GM19452 (cell line): ENCODE measurements around the gene PLEKHA7.

Experiments used
- ATAC-seq: cut with Tn5 transposase; IDR thresholded peaks from one replicate; pipeline ENCODE4 v1.9.1; 2021; ENCODE audit not compliant: unreplicated experiment

PLEKHA7 gene

DNA sequence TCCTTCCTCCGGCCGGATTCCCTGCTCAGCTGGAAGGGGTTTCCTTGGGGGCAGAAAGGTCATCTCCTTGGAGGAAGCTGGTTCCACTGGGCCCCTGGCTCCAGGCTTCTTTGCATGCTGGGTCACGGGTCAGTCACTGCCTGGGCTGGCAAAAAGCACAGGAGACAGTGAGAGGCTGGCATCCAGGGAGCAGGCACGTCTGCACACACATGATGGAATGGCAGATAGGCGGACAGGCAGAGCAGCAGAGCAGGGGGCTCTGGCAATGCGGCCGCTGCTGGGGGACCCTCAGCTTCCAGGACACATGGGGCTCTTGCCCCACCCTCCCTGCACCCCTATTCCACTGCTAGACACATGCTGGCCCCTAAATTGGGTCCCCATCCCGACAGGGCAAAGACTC is 235.3 kb downstream of the PLEKHA7 start:
- ATAC-seq = no peak

DNA sequence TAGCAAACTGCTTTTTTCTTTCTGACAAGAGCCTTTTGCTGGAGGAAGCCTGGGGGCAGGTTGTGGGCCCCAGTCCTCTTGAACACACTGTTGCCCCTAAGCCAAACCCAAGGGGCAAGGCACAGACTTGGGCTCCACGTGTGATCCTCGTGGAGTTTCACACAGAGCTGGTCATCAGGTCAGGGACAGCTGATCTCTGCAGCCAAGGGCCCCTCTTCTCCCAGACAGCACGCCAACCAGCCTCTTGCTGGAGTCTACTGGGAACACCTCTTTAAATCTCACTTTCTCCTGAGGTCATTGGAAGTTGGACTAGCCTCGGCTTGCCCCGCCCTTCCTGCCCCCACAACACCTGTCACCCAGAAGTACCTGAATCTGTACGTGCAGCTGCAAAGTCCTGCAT is 235.9 kb downstream of the PLEKHA7 start:
- no peak for ATAC-seq

DNA sequence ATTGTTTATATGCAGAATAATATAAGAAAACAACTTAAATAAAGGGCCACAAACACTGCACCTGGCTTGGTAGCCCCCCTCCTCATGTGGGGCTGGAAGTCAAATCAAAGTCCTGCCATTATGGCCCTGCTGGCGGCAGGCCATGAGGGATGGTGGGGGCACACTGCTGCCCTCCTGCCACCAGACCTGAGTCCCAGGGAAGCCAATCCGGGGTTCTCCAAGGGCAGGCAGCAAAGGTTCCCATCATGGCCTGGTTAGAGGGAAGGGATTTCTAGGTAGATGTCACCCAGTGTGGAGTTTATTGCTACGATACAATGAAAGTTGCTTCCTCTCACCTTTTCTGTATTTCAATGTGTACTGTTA is 236.6 kb downstream of the PLEKHA7 start:
- ATAC-seq = no peak

DNA sequence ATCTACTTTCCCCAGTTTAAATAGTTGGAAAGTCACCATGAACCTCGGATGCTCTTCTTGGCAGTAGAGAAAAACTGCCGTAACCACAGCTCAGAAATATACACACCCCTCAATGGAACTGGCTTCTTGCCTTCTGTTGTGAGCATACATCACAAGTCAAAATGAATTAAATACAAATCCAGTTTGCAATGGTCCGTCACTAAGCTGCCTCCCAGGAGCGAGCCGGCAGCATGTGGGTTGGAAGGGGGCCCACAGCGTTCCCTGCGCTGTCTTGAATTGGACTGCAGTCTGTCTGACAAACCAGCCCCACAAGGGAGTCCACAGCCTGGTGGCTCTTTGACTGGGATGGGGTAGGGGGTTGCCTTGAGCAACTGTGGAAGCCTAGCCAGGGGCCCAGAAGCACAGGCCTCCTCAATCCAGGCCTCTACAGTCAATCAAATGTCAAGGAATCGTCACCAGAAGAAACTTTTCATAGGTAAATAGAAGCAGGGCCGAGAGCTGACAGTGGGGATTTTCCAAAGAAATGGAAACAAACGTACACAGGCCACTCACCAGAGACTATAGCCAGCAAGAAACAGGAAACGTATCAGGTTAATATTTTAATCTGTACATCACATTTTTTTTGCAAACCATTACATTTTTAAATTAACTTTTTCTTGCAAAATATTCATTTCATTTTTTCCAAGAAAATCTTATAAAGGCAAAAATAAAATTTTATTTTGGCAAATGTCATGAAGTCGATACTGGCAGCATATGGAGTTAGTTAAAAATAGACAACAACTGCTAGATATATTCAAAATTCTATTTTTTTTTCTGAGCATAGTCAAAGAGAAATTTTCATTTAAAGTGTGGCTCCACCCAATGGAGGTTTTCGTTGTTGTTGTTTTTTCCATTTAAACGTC is 237.3 kb downstream of the PLEKHA7 start:
- no peak for ATAC-seq

DNA sequence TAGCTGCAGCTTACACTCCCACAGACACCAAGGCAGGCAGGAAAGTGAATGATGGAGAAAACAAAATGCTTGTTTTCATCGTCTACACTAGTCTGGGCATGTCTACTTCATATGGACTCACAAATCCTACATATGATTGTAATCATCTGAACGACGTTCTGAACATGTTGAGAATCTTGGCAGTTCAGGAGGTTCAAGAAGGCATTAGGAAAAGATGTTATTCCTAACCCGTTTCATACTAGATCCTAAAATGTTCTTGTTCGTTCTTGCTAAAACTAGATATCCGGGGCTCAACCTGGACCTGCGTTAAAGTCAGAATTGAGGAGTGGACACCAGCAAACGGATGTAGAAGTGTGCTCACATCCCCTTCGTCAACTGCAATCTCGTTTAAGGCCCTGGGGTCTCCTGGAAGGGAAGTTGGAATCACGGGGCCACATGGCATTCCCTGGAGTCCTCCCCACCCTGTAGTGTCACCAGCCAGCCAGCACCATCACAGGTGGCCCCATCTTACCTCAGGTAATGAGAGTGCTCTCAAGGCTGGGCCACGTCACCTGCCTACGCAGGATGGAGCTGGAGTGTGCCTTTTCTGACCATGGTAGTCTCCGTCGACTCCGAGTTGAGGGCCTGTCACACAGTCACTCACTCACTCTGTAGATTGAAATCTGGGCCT is 238.5 kb downstream of the PLEKHA7 start:
- ATAC-seq = no peak

DNA sequence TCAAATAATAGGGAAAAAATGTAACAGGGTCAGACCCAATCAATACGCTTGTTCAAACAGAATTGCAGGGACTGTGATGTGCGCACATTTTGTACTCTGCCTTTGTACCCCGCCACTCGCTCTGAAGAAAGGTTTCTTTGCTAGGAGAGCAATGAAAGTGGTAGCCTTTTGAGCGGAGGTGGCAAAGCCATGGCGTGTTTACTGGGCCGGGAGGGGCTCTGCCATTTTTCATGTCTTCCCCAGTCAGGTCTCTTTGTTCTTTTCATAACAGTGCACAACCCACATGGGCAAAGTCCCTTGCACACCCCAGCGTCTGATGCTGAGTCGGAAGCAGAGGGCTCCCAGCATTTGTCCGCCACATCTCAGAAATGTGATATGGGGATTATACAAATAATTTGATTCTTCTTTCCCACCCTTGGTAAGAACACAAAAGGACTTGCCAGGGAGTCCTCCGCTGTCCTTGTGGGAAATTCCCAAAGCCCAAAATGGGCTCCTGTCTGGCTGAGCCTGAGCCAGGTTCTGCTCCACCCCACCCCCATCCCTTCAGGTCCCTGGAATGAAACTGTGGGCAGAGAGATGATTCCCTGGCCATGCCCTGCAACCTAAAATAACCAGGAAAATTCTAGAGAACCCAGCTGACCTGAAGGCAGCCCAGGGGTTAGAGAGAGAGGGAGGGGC is 239.1 kb downstream of the PLEKHA7 start:
- no peak for ATAC-seq

DNA sequence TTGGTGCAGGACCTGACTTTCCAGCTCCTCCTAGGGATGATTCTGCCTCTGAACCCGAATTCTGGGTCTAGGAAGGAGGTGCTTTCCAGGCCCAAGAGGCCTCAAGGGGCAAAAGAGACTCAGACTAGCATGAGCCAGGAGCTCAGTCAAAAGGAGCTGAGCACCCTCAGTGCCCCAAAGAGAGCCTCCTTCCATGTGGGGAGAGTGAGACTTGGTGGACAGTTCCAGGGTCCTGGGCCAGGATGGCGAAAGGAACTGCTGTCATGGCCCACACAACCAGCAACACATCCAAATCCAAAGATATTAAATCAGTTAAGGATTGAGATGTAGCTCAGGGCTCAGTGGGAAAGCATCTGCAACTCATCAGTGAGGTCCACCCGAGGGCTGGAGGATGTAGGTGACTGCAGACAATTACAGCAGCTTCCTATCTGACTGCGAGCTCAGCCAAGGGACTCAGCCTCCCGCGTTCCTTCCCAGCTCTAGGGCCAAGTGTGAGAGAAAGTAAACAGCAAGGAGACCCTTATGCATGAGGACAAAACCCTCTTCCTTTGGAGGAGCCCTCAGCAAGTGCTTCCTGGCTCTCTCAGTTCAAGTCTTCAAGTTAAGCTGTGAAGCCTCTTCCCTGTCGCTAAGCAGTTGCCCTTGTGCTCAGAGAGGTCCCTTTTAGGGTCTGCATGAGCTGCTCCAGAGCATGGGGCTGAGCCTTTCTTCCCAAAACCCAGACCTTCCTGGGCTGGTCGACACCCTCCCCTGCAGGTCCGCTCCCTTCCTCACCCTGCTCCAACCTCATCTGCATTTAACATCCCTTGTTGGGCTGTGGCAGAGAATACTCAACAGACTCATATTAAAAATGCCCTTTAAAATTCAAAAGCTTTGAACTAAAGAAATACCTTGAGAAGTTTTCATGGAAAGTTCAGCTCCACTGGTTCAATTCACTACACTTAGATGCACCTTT is 240.0 kb downstream of the PLEKHA7 start:
- ATAC-seq = no peak

DNA sequence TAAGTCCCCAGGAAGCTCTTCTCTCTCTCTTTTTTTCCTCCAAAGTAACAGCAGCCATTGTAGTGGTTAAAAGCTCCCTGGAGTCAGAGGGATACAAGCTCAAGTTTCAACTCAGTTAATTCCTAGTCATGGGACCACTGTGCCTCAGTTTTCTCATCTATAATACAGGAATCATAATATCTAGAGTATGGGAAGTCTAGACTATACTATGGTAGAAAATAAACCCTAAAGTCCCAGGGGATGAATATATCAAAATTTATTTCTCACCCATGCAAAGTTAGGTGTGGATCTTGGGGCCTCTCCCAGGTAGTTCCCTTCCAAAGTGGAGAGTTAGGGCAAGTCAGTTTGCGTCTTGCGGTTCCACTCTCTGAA is 242.1 kb downstream of the PLEKHA7 start:
- no peak for ATAC-seq

DNA sequence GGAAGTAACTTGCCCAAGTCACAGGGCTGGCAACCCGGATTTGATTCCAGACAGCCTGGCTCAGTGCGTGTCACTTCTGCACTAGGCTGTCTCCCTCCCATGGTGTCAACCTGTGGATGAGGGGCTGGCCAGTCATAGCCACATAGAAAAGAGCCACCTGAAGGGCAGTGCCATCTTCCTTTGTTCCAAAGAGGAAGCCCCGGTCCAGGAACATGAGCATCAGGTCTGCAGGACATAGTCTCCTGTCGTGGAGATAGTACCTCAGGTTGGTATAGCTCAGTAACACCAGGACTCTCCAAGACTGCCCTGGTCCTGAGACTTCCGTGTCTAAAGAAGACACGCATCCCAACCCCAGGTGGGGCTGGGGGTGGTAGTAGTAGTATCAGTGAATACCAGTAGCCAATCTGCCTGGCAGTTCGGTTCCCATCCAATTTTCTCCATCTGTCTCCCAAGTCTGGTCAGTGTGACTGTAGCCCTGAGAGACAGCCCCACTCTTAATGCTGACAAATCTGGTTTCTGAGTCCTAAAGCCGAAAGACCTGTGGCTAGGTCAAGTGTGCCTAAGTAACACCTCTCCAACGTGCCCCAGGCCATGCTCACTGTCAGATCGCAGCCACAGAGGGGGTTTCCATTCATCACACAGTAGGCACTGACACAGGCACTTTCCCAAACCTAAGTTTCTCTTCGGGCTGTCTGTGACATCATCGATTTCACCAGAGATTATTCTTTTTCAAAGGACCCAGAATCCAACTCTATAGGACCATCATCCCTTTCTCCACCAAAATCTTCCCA is 242.7 kb downstream of the PLEKHA7 start:
- ATAC-seq = no peak

DNA sequence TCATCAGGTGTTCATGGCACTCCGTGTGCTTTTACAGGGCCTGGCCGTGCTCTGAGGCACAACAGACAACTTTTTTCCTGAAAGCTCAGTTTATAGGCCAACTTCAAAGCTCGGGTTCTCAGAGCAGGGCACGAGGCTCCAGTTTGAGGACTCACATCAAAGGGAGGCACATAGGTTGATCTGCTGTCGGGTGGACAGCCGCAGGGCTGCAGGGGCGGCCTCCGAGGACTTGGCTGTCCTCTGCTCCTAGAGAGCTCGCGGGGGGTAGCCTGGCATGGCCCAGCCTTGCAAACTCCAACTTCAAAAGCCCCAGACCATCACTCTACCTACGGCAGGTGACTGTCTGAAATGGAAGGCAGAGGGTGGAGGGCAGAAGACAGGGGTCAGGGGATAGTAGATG is 244.2 kb downstream of the PLEKHA7 start:
- ATAC-seq = no peak

DNA sequence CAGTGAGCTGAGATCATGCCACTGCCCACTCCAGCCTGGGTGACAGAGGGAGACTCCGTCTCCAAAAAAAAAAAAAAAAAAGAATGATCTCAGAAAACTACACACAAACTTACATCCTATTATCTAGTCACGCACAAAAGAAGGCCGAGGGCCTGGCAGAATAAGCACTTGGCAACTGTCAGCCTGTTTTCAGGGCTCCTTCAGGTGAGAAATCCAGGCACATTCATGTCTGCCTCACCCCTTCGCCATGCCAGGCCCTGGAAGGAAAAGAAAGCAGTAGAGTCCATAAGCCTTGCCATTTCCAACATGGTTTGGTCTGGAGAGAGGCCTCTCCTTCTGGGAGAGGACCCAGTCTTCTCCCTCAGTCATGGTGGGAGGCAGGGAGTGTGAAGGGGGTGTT is 244.8 kb downstream of the PLEKHA7 start:
- no peak for ATAC-seq

DNA sequence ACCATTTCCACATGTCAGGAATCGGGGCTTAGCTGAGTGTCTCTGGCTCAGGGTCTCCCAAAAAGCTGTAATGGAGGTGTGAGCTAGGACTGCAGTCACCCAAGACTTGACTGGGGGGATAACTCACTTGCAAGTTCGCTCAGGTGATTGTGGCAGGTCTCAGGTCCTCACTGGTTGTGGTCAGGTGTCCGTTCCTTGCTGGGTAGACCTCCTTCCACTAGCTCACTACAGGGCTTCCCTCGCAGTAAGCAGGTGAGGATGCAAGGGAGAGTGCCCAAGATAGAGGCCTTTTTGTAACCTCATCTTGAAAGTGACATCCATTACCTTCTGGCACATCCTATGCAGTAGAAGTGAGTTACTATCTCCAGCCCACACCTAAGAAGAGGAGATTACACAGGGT is 246.3 kb downstream of the PLEKHA7 start:
- no peak for ATAC-seq

DNA sequence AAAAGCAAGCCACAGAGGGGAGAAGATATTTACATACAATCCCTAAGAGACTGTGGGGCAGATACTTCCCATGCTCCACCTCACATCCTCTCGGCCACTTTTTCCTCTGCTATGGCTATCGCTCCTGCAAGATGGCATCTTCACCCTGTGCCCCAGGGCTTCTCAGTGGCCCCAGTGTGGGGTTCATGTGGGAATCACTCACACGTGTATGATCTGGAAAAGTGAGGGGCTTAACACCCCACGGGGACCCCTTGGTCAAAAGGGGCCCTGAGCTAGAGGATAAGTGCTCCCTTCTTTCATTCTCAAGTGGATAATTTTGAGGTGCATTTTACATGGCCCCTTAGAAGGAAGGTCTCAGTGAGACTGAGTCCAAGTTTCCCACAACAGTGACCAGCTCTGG is 247.1 kb downstream of the PLEKHA7 start:
- no peak for ATAC-seq

DNA sequence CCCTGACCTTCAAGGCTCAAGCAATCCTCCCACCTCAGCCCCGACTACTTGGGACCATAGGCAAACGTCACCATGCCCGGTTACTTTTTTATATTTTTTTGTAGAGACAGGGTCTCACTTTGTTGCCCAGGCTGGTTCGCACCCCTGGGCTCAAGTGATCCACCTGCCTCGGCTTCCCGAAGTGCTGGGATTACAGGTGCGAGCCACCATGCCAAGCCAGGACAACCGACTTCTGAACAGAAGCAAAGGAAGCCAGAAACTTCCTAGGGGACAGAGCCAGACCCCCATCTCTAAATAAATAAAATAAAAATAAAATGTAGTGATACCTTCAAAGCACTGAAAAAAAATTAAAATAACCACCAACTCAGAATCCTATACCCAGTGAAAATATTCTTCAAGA is 249.3 kb downstream of the PLEKHA7 start:
- no peak for ATAC-seq

DNA sequence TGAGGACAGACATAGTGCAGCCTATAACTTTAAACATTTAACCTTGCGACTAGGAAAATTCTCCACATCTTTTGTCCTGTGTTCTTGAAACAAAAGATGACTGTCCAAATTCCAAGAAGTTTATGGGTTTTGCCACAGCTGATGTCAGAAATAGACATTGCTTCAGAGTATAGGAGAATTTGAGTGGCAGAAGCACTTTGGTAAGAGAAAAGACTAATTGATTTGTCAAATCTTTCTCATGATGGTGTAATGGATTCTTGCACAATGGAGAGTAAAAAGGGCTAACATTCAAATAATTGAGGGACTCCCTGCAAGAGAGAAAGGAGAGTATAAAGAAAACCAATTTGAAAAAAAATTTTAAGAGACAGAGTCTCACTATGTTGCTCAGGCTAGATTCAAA is 250.5 kb downstream of the PLEKHA7 start:
- ATAC-seq = no peak

DNA sequence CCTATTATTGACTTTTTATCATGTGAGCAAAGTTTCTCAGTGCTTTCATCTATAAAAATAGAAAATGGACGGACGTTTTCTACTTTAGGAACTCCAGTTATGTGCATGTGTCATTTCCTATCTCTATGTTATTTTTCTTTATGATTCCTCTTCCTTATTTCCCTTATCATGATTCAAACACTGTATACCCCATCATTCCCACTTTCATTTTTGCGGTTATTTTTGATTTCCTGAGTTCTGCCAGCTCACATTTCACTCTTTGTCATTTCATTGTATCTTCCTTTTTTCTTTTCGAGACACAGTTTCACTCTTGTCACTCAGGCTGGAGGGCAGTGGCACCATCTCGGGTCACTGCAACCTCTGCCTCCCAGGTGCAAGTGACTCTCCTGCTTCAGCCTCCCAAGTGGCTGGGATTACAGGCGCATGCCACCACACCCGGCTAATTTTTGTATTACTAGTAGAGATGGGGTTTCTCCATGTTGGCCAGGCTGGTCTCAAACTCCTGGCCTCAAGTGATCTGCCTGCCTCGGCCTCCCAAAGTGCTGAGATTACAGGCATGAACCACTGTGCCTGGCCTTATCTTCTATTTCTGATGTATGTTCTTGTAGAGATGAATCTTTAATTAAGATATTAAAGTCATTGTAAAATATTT is 254.2 kb downstream of the PLEKHA7 start:
- ATAC-seq = no peak

DNA sequence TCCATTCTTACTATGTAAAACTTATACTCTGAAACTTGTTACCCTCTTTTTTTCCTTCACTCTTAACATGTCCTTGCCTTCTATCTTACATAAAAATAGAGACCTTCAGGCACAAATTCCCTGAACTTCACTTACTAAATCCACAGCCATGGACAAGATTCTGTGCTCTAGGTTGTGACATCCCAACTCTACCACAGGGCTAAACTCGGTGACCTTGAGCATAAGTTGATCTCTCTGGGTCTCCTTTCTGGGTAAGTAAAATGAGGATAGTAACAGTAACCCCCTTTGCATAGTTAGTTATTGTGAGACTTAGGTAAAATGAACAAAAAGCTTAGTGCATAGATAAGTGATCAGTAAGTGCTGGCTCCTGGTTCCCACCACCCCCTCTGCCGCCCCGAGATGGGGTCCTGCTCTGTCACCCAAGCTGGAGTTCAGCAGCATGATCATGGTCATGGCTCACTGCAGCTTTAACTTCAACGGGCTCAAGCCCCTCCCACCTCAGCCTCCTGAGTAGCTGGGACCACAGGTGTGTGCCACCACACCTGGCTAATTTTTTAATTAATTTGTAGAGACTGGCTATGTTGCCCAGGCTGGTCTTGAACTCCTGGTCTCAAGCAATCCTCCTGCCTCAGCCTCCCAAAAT is 255.7 kb downstream of the PLEKHA7 start:
- ATAC-seq = no peak

DNA sequence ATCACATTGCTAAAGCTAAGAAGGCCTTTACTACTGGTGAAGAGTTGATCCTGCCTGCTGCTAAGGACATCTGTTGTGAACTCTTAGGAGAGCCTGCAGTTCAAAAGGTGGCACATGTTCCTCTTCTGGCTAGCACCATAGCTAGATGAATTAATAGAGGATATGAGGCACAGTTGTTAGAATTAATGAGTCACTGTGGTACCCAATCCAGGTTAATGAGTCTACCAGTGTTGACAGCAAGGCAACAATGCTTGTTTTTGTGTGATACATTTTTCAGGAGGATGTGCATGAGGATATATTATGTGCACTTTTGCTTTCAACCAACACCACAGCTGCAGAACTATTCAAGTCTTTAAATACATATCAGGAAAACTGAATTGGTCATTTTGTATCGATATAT is 263.8 kb downstream of the PLEKHA7 start:
- ATAC-seq = peak; percentile 57

DNA sequence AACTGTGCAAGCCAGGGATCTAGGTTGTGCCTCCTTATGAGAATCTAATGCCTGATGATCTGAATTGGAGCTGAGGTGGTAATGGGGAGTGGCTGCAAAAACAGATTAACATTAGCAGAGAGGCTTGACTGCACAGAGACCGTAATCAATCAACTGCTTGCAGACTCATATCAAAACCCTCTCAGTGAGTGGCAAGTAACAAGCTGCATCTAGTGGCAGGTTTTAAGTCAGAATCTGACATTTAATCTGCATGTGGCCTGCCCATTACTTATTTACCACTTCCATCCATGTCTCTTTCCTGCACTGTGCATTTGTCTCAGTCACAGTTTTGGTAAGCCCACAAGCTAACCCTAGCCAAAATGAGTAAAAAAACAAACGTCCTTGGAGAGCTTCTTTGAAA is 264.5 kb downstream of the PLEKHA7 start:
- ATAC-seq = no peak
